Calu3 (cell line): ENCODE measurements around the gene MRPL28. TPM values are rescaled to one million over a fixed set of nuclear protein-coding genes. Genes with fewer than 3 reads are reported as not detected.

Experiments used
- BruUV-seq: library from RNA; stranded (reverse); fragments of 400-500 nt; replicated peaks from 2 replicates; lab custom pipeline; 2021; lab: Mats Ljungman, UMichigan
- CTCF ChIA-PET: fragments of 300-600 bp; sonication (Branson Sonifier 250); formaldehyde crosslinking; loops from one replicate; lab custom pipeline; 2022; ENCODE audit warnings: antibody characterized with exemption; lab: Charles Lee
- DNase-seq: peaks from one replicate; pipeline ENCODE4 v3.0.0; 2022
- H3K27ac Mint-ChIP-seq: one replicate; pipeline ENCODE4 v1.8.0; 2022; ENCODE audit warnings: mixed read lengths; ENCODE audit not compliant: unreplicated experiment
- H3K27me3 Mint-ChIP-seq: one replicate; pipeline ENCODE4 v1.8.0; 2022; ENCODE audit warnings: mixed read lengths; ENCODE audit not compliant: unreplicated experiment
- H3K36me3 Mint-ChIP-seq: one replicate; pipeline ENCODE4 v1.8.0; 2022; ENCODE audit warnings: mild to moderate bottlenecking, moderate library complexity, mixed read lengths; ENCODE audit not compliant: insufficient read depth, unreplicated experiment
- H3K4me1 Mint-ChIP-seq: one replicate; pipeline ENCODE4 v1.8.0; 2022; ENCODE audit warnings: mild to moderate bottlenecking, low read depth, mixed read lengths; ENCODE audit not compliant: unreplicated experiment
- H3K4me3 Mint-ChIP-seq: one replicate; pipeline ENCODE4 v1.8.0; 2022; ENCODE audit warnings: mild to moderate bottlenecking, low read depth, moderate library complexity, mixed read lengths; ENCODE audit not compliant: unreplicated experiment
- H3K9me3 Mint-ChIP-seq: one replicate; pipeline ENCODE4 v1.8.0; 2022; ENCODE audit warnings: low read depth, mixed read lengths; ENCODE audit not compliant: unreplicated experiment
- intact Hi-C: fragments of 100-400 bp; cut with micrococcal nuclease; formaldehyde crosslinking; loops from one replicate; pipeline ENCODE4 v1.10.0; 2022; ENCODE audit not compliant: unreplicated experiment
- total RNA-seq: library from RNA; stranded (reverse); gene quantifications from 2 replicates; pipeline ENCODE4 v1.2.3, GENCODE V29; 2022
- TF ChIP-seq, protein P1 (sequence below): fragments of 200-600 bp; IDR thresholded peaks from one replicate; pipeline ENCODE4 v1.8.0; 2022; ENCODE audit warnings: antibody characterized with exemption; ENCODE audit not compliant: unreplicated experiment

MRPL28 gene
- total RNA-seq, 1 experiment from 2014 or later, result 115 TPM

DNA sequence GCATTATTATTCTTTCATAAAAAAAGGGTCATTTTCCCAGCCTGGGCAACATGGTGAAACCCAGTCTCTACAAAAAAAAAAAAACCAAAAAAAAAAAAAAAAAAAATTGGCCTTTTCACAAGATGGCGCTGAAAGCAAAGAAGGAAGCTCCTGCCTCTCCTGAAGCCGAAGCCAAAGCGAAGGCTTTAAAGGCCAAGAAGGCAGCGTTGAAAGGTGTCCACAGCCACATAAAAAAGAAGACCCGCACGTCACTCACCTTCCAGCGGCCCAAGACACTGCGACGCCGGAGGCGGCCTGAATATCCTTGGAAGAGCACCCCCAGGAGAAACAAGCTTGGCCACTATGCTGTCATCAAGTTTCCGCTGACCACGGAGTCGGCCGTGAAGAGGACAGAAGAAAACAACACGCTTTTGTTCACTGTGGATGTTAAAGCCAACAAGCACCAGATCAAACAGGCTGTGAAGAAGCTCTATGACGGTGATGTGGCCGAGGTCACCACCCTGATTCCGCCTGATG is 16.4 kb upstream of the MRPL28 start:
- H3K27ac Mint-ChIP-seq, result no peak overlapping the region
- peaks cover 29% of the 10 kb centered on the region for H3K36me3 Mint-ChIP-seq
- intact Hi-C loops, result no loop called here
- no peak for DNase-seq
- peaks cover 9% of the 10 kb centered on the region for H3K4me1 Mint-ChIP-seq
- no TSS peak for BruUV-seq
- TF ChIP-seq, protein P1, sequence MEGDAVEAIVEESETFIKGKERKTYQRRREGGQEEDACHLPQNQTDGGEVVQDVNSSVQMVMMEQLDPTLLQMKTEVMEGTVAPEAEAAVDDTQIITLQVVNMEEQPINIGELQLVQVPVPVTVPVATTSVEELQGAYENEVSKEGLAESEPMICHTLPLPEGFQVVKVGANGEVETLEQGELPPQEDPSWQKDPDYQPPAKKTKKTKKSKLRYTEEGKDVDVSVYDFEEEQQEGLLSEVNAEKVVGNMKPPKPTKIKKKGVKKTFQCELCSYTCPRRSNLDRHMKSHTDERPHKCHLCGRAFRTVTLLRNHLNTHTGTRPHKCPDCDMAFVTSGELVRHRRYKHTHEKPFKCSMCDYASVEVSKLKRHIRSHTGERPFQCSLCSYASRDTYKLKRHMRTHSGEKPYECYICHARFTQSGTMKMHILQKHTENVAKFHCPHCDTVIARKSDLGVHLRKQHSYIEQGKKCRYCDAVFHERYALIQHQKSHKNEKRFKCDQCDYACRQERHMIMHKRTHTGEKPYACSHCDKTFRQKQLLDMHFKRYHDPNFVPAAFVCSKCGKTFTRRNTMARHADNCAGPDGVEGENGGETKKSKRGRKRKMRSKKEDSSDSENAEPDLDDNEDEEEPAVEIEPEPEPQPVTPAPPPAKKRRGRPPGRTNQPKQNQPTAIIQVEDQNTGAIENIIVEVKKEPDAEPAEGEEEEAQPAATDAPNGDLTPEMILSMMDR, result no peak
- CTCF ChIA-PET, result interaction anchor here (0.6 to 1.1 kb wide), 5 partner anchors 8 to 192 kb away, joined by 3 to 8 read pairs (median 4); partner anchors contain the start of gene RAB11FIP3
- H3K4me3 Mint-ChIP-seq, result no peak overlapping the region
- no peaks in the 10 kb centered on the region for H3K27me3 Mint-ChIP-seq
- H3K9me3 Mint-ChIP-seq, result no peaks in the 10 kb centered on the region

- peak; percentile 84 for DNase-seq
- CTCF ChIA-PET, result interaction anchor here (0.6 to 1.7 kb wide), 3 partner anchors 13 to 76 kb away, joined by 3 to 5 read pairs (median 5); partner anchors contain the start of genes DECR2 and MRPL28
- Mint-ChIP-seq H3K27me3 (no peaks in the 10 kb centered on the region), H3K36me3 (peaks cover 39% of the 10 kb centered on the region), H3K27ac (peak overlapping the region; percentile 55), H3K4me1 (peaks cover 9% of the 10 kb centered on the region), H3K9me3 (no peaks in the 10 kb centered on the region), H3K4me3 (peak overlapping the region; percentile 50)
- no TSS peak for BruUV-seq
- TF ChIP-seq, protein P1, result no peak
- intact Hi-C loops, result loop anchor here (2.0 kb wide), 1 partner anchor 13 kb away; the partner anchor contains the start of gene NME4
Observed at GRCh38 chr16:383326-384051, 13.2 kb upstream of the MRPL28 start.

GRCh38 chr16:381789-382717 is 11.7 kb upstream of the MRPL28 start, which contains the start of gene PGAP6:
Gene PGAP6 (minus strand): TSS chr16:381978. CDS start chr16:381821, 157 bp downstream.
- peak within 1 kb of the TSS; percentile 50 for H3K4me3 Mint-ChIP-seq
- BruUV-seq, result TSS peak; percentile 55
- intact Hi-C loops, result loop anchor here (2.0 kb wide), 1 partner anchor 15 kb away; the partner anchor contains the start of gene NME4
- no peaks in the 10 kb centered on the region for H3K9me3 Mint-ChIP-seq
- DNase-seq, result peak; percentile 86
- no peaks in the 10 kb centered on the region for H3K27me3 Mint-ChIP-seq
- CTCF ChIA-PET, result interaction anchor here (0.7 to 1.7 kb wide), 6 partner anchors 12 to 275 kb away, joined by 3 to 9 read pairs (median 5); partner anchors contain the start of genes AXIN1, DECR2 and MRPL28
- peaks cover 39% of the 10 kb centered on the region for H3K36me3 Mint-ChIP-seq
- peak within 1 kb of the TSS; percentile 55 for H3K27ac Mint-ChIP-seq
- TF ChIP-seq, protein P1, result no peak
- peaks cover 9% of the 10 kb centered on the region for H3K4me1 Mint-ChIP-seq
